Activated CD4-positive, alpha-beta T cell treated with anti-CD3 and anti-CD28 coated beads, Interleukin-2, amount 10 ng/mL, durations not matched to agents 24 days and 14 days (primary cell): ENCODE data around the gene PDXDC1. TPM values are rescaled to one million over a fixed set of nuclear protein-coding genes. Genes with fewer than 3 reads are reported as not detected.
"Not testable (repeated sequence)": the region's sequence is repeated elsewhere in the genome, so short reads cannot be mapped to it uniquely, and the experiment has no call there.

Source experiments
- DNase-seq: peaks from one replicate; pipeline ENCODE4 v3.0.0; 2022
- H3K27ac Mint-ChIP-seq: one replicate; pipeline ENCODE4 v1.8.0; 2022; ENCODE audit warnings: mild to moderate bottlenecking, mixed read lengths
- H3K27me3 Mint-ChIP-seq: one replicate; pipeline ENCODE4 v1.8.0; 2022; ENCODE audit warnings: mixed read lengths
- H3K36me3 Mint-ChIP-seq: one replicate; pipeline ENCODE4 v1.8.0; 2022; ENCODE audit warnings: low read depth, mild to moderate bottlenecking, mixed read lengths
- H3K4me1 Mint-ChIP-seq: one replicate; pipeline ENCODE4 v1.8.0; 2021; ENCODE audit warnings: mixed read lengths
- H3K4me3 Mint-ChIP-seq: one replicate; pipeline ENCODE4 v1.8.0; 2022; ENCODE audit warnings: mild to moderate bottlenecking, moderate library complexity, mixed read lengths
- H3K9me3 Mint-ChIP-seq: one replicate; pipeline ENCODE4 v1.8.0; 2021; ENCODE audit warnings: mixed read lengths
- intact Hi-C: fragments of 100-400 bp; cut with micrococcal nuclease; formaldehyde crosslinking; loops from one replicate; pipeline ENCODE4 v1.15.1; 2023
- total RNA-seq: library from RNA; stranded (reverse); gene quantifications from 2 replicates; pipeline ENCODE4 v1.2.3, GENCODE V29; 2022

The PDXDC1 gene
- total RNA-seq, 1 donor from 2014 or later = 56.1 TPM

- intact Hi-C loops, H3K9me3 Mint-ChIP-seq, H3K27me3 Mint-ChIP-seq, DNase-seq, H3K36me3 Mint-ChIP-seq, H3K27ac Mint-ChIP-seq, H3K4me3 Mint-ChIP-seq: not testable (repeated sequence)
- H3K4me1 Mint-ChIP-seq = peaks cover 12% of the 10 kb centered on the region
Observed at GRCh38 chr16:15050440-15050839, 75.6 kb downstream of the PDXDC1 start.

GRCh38 chr16:15051387-15051951 lies 76.6 kb downstream of the PDXDC1 start:
- Mint-ChIP-seq H3K9me3 (no peaks in the 10 kb centered on the region), H3K27me3 (no peaks in the 10 kb centered on the region), H3K4me3 (no peak overlapping the region), H3K4me1 (peaks cover 14% of the 10 kb centered on the region), H3K36me3 (peaks cover 5% of the 10 kb centered on the region), H3K27ac (no peak overlapping the region)
- intact Hi-C loops = no loop called here
- no peak for DNase-seq

GRCh38 chr16:15052747-15053476 lies 78.1 kb downstream of the PDXDC1 start:
- Mint-ChIP-seq H3K9me3 (no peaks in the 10 kb centered on the region), H3K36me3 (no peaks in the 10 kb centered on the region), H3K27me3 (no peaks in the 10 kb centered on the region), H3K4me3 (no peak overlapping the region), H3K4me1 (peaks cover 14% of the 10 kb centered on the region), H3K27ac (no peak overlapping the region)
- intact Hi-C loops = no loop called here
- no peak for DNase-seq

- Mint-ChIP-seq H3K27me3 (no peaks in the 10 kb centered on the region), H3K4me3 (peak overlapping the region; percentile 86)
- intact Hi-C loops = no loop called here
Observed at GRCh38 chr16:15053904-15054303, 79.1 kb downstream of the PDXDC1 start.

GRCh38 chr16:15054357-15055140 lies 79.7 kb downstream of the PDXDC1 start:
- H3K27me3 Mint-ChIP-seq = no peaks in the 10 kb centered on the region
- DNase-seq = no peak
- H3K4me3 Mint-ChIP-seq = peak overlapping the region; percentile 86
- H3K9me3 Mint-ChIP-seq = no peaks in the 10 kb centered on the region
- intact Hi-C loops = no loop called here
- peak overlapping the region; percentile 61 for H3K27ac Mint-ChIP-seq
- H3K4me1 Mint-ChIP-seq = peaks cover 14% of the 10 kb centered on the region
- H3K36me3 Mint-ChIP-seq = peaks cover 9% of the 10 kb centered on the region

More at GRCh38 chr16:15053904-15054303, 79.1 kb downstream of the PDXDC1 start:
- Mint-ChIP-seq H3K27ac (no peak overlapping the region), H3K9me3 (no peaks in the 10 kb centered on the region), H3K4me1 (peaks cover 14% of the 10 kb centered on the region), H3K36me3 (peaks cover 5% of the 10 kb centered on the region)
- DNase-seq = no peak

DNA sequence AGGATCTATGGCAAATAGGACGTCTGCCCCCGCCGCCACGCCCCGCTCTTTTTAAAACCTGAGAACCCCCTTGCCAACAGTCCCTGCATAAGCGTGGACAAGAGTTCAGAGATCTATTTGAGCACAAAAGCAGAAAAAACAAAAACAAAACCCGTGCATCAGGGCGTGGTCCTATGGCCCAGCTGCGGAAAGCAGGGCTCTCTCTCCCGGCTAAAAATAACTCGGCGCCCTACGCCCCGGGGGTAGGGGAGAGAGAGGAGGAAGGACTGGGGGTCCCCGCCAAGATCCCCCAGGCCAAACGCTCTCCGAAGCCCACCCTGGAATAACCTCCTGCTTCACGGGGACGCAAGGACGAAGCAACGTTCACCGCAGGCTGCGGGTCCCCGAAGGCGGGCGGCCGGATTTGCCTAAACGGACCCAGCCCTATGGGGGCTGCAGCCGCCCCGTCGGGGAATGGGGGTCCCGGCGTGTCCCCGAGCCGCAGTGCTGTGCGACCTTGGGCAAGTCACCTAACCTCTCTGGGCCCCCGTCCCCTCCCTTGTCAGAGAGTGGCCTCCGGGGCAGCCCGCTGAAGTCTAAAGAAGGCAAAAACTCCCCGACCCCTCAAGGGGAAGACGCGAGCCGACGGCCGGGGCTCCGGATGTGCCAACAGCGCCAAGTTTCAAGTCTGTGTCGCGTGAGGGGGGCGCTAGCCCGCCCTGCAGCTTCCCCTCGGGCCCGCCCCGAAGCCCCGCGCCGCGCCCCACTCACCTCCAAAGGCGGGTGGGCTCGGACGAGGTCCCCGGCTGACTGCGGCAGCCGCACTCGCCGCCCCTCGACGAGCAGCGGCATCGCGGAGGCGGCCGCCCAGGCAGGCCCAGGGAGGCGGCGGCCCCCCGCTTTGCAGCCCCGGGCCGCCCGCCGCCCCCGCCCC lies 80.6 kb downstream of the PDXDC1 start:
- Mint-ChIP-seq H3K27ac (peak overlapping the region; percentile 61), H3K4me1 (peaks cover 14% of the 10 kb centered on the region), H3K27me3 (no peaks in the 10 kb centered on the region), H3K4me3 (peak overlapping the region; percentile 86), H3K9me3 (no peaks in the 10 kb centered on the region), H3K36me3 (peaks cover 16% of the 10 kb centered on the region)
- peak; percentile 70 for DNase-seq
- intact Hi-C loops = loop anchor here (1.0 kb wide), 1 partner anchor 80 kb away; the partner anchor contains the start of gene PDXDC1

DNA sequence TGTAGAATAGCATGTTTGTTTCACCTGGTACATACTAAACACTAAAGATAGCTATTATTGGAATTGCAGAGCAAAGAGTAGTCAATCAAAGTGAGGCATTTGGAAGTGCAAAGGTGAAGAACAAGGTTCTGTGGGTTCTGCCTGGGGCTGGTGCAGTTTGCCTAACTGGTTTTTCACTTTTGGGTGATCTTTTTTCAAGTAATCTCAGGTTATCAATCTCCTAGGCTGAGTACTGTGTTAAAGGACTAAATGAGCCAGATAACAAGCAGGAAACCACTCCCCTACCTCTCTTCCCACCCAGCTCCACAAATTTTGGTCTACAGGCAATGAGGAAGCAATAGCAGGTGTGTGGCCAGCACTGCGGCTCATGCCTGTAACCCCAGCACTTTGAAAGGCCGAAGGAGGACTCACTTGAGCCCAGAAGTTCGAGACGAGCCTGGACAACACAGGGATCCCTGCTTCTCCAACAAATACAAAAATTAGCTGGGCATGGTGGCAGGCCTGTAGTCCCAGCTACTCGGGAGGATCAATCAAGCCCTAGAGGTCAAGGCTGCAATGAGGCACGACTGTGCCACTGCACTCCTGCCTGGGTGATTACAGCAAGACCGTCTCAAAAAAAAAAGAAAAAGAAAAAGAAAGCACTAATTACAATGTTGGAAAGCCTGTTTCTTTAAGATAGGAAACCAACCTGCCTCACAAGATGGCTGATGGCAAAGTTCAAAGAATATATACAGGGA lies 83.0 kb downstream of the PDXDC1 start:
- no peaks in the 10 kb centered on the region for H3K9me3 Mint-ChIP-seq
- peaks cover 19% of the 10 kb centered on the region for H3K4me1 Mint-ChIP-seq
- H3K36me3 Mint-ChIP-seq = peaks cover 38% of the 10 kb centered on the region
- intact Hi-C loops = no loop called here
- H3K27me3 Mint-ChIP-seq = no peaks in the 10 kb centered on the region
- no peak overlapping the region for H3K27ac Mint-ChIP-seq
- DNase-seq = no peak
- H3K4me3 Mint-ChIP-seq = no peak overlapping the region

- Mint-ChIP-seq H3K9me3 (no peaks in the 10 kb centered on the region), H3K27me3 (no peaks in the 10 kb centered on the region), H3K27ac (no peak overlapping the region), H3K36me3 (peaks cover 46% of the 10 kb centered on the region), H3K4me1 (peaks cover 14% of the 10 kb centered on the region), H3K4me3 (no peak overlapping the region)
- intact Hi-C loops = no loop called here
- no peak for DNase-seq
Observed at GRCh38 chr16:15059324-15059723, 84.5 kb downstream of the PDXDC1 start.

- intact Hi-C loops, H3K4me3 Mint-ChIP-seq, H3K4me1 Mint-ChIP-seq, H3K9me3 Mint-ChIP-seq, DNase-seq, H3K27me3 Mint-ChIP-seq: not testable (repeated sequence)
- H3K27ac Mint-ChIP-seq = peak overlapping the region; percentile 41
- peaks cover 59% of the 10 kb centered on the region for H3K36me3 Mint-ChIP-seq
Observed at GRCh38 chr16:15062085-15062810, 87.4 kb downstream of the PDXDC1 start.

GRCh38 chr16:15065961-15066360 lies 91.1 kb downstream of the PDXDC1 start:
- H3K9me3 Mint-ChIP-seq, H3K4me1 Mint-ChIP-seq, H3K27ac Mint-ChIP-seq, intact Hi-C loops, H3K4me3 Mint-ChIP-seq, DNase-seq, H3K27me3 Mint-ChIP-seq: not testable (repeated sequence)
- peaks cover 47% of the 10 kb centered on the region for H3K36me3 Mint-ChIP-seq

GRCh38 chr16:15066690-15067089 lies 91.9 kb downstream of the PDXDC1 start:
- H3K27ac Mint-ChIP-seq, DNase-seq, H3K4me3 Mint-ChIP-seq, intact Hi-C loops, H3K9me3 Mint-ChIP-seq, H3K27me3 Mint-ChIP-seq, H3K4me1 Mint-ChIP-seq: not testable (repeated sequence)
- H3K36me3 Mint-ChIP-seq = peaks cover 43% of the 10 kb centered on the region

DNA sequence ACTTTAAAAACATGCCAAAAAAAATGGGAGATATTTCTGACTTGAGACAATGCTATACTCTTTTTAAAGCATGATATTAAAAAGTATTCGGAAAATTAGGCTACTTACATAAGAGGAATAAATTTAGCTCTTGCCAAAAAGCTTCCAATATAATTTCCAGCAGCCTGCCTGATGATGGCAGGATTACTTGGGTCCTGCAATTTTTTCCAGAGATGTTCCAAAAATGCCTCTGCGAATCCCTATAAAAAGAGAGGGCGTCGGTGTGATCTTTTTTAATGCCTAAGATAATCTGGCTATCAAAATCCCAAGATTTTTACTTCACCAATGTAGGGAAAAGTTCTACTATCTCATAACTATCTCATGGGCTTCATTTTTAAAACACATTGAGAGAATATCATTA lies 96.2 kb downstream of the PDXDC1 start:
- H3K4me3 Mint-ChIP-seq, H3K9me3 Mint-ChIP-seq, intact Hi-C loops, H3K4me1 Mint-ChIP-seq, H3K27me3 Mint-ChIP-seq, H3K27ac Mint-ChIP-seq, DNase-seq: not testable (repeated sequence)
- H3K36me3 Mint-ChIP-seq = peaks cover 46% of the 10 kb centered on the region
